KBM-7 (cell line): ENCODE measurements around the gene LDHB.
"Not testable (repeated sequence)": the region's sequence is repeated elsewhere in the genome, so short reads cannot be mapped to it uniquely, and the experiment has no call there.

Experiments used
- DNase-seq: peaks from one replicate; pipeline ENCODE4 v3.0.0-alpha.2; 2015
- in situ Hi-C: fragments of 300-500 bp; cut with MboI; formaldehyde crosslinking; loops from 2 replicates; pipeline ENCODE4 v1.14.3; 2020; ENCODE audit warnings: low sequenced_read_pairs, low pct_unique_long_range_greater_than_20kb, mixed read lengths

Gene LDHB

DNA sequence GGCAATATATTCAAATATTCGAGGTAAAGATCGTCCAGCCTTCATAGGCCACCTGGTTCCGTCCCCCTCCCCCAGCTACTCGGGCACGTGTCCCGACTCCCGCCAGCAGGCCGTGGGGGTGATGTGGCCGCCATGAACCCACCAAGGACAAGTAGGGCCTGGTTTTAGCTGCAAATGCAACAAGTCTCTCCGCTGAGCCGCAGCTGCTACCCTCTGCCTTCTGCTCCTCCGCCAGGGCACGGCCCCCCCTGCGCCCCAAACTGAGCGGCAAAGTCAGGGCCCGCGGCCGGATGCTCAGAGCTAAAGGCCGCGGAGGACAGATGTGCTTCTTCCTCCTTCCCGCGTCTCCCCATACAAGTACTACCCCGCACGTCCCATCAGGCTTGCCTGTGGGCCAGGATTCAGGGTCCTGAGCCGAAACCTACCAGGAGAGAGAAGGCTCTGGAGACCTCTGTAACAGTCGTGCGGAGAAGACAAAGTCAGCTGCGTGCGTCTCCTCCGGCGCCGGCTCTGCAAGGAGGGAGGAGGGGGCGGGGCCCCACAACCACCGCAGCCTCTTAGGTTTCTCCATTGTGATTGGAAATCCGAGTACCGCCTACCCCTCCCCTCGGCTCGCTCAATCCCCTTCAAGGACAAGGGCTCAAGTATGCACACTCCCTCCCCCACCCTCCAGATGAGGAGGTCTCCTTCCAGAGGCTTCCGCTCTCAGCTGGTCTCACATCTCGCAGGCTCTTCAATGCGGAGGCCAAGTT lies at the start of gene LDHB:
Gene LDHB (minus strand): TSS at position 517 of the 752 bp plus-strand sequence. CDS start 3,171 bp downstream, outside the sequence.
- in situ Hi-C loops: no loop called here
- peak; percentile 97 for DNase-seq

DNA sequence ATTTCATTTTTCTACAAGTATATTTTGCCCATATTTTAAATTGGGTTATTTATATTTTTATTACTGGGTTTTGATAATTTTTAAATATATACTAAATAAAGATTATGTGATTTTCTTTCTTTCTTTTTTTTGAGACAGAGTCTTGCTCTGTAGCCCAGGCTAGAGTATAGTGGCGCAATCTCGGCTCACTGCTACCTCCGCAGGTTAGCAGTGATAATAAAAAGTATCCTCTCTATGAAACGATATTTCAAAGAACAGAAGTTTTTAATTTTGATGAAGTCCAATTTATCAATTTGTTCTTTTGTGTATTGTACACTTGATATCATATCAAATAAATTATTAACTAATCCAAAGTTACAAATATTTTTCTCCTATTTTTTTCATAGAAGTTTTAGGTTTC lies 47.2 kb upstream of the LDHB start:
- no peak for DNase-seq
- in situ Hi-C loops: no loop called here

DNA sequence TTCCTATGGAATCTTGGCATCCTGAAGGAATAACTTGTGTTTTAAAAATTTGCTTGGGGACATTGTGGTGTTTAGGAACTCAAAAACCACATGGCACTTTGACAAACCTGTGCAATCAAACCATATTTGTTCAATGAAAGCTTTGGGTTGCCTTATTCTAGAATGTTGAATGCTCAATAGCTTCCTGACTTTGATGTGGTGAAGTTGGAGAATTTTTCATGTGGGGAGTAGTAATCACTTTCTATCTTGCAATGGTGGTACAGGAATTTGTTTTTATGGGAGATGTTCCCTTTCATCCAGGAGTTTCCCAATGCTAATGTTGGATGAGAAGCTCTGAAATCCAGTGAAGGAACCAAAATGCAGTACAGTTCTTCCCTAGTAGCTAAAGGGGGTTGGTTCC lies 42.2 kb upstream of the LDHB start:
- DNase-seq: no peak
- in situ Hi-C loops: no loop called here

DNA sequence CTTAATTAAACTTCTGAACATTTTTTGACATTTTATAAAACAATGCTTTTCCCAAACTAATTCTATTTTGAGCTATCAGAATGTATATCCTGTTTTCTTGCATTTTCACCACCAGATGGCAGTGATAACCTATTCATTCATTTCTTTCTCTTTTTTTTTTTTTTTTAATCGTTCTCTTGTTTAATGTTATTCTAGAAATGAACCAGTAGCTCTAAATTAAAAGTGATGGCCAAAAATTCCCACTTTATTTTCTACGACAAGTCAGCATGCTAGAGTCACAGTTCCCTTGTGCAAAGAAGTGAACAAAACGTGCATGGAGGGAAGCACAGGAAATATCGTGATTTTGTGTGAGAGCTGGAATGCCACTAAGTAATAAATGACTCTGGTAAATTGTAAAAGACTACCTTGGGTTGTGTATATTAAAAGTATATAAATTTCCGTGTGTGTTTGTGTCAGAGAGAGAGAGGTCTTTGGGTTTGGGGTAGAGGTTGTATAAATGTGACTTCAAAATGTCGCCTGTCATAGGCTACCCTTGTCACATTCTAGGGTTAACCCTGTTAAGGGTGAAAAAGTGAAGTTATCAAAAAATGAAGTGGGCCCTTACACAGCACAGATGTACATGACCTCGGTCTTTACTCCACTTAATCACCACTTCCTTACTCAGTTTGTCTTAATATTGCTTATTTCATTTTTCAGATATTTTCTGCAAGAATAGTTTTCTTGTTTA lies 40.4 kb upstream of the LDHB start:
- in situ Hi-C loops: no loop called here
- DNase-seq: peak; percentile 32

DNA sequence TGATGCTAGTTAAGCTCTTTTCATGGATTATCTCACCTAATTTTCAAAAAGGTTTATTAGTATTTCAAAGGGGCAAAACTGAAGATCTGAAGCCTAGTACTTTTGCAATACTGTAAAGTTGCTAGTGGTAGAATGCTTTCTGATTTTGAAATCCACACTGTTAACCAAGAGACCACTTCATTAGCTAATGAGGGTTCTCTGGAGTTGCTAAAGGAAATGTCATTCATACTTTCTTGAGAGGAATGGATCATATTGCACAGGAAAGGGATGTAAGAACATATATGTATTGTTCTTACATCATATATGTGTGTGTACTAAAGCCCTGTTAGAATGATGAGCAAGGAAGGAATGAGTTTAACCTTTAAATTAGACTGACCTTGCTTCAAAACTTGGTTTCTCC lies 39.0 kb upstream of the LDHB start:
- DNase-seq: no peak
- in situ Hi-C loops: no loop called here

DNA sequence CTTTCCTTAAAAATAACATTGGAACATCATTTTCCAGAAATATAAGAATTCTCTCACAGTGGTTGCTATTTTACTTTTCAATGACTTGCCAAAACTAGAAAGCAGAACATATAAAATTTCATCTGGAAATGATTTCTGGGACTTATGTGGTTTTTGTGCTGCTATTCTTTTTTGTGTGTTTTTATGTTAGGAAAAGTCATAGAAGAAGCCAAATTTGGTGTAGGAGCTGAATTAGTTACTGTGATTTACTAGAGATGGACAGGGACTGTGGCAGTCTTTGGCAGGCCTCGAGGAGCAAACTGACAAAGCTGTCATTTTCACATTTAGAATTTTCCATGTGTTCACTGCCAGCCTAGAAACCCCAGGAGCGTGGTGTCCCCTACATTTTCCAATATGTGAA lies 38.3 kb upstream of the LDHB start:
- in situ Hi-C loops: no loop called here
- no peak for DNase-seq

DNA sequence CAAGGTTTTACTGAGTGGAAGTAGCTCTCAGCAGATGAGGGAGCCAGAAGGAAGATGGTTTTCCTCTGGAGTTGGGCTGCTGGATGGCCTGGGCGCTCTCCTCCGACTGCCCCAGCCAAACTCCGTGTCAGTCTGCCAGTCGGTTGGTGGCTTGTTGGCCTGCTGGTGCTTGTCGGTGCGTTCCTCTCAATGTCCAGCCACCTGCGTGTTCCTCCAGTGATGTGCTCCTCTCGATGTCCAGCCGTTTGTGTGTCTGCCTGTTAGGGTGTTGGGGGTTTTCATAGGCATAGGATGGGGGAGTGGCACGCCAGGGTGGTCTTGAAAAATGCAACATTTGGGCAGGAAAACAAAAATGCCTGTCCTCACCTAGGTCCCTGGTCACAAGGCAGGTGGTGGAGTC lies 37.0 kb upstream of the LDHB start:
- in situ Hi-C loops: no loop called here
- no peak for DNase-seq

DNA sequence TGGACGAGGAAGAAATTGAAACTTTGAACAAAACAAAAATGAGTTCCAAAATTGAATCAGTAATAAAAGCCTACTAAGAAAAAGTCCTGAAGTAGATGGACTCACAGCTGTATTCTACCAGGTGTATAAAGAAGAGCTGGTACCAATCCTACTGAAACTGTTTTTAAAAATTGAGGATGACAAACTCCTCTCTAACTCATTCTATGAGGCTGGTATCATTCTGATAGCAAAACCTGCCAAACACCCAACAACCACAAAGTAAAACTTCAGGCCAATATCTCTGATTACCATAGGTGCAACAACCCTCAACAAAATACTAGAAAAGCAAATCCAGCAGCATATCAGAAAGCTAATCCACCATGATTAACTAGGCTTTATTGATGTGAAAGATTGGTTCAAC lies 33.9 kb upstream of the LDHB start:
- in situ Hi-C loops: no loop called here
- DNase-seq: no peak

DNA sequence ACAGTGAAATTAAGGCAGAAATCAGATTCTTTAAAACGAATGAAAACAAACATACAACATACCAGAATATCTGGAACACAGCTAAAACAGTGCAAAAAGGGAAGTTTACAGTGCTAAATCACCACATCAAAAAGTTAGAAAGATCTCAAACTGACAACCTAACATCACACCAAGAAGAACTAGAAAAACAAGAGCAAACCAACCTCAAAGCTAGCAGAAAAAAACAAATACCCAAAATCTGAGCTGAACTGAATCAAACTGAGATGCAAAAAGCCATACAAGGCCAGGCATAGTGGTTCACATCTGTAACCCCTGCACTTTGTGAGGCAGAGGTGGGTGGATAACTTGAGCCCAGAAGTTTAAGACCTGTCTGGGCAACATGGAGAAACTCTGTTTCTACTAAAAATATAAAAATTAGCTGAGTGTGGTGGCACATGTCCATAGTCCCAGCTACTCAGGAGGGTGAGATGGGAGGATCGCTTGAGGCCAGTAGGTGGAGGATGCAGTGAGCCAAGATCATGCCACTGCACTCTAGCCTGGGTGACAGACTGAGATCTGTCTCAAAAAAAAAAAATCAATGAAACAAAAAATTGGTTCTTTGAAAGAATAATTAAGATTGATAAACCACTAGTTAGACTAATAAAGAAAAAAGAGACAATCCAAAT lies 33.2 kb upstream of the LDHB start:
- in situ Hi-C loops: no loop called here
- DNase-seq: no peak

DNA sequence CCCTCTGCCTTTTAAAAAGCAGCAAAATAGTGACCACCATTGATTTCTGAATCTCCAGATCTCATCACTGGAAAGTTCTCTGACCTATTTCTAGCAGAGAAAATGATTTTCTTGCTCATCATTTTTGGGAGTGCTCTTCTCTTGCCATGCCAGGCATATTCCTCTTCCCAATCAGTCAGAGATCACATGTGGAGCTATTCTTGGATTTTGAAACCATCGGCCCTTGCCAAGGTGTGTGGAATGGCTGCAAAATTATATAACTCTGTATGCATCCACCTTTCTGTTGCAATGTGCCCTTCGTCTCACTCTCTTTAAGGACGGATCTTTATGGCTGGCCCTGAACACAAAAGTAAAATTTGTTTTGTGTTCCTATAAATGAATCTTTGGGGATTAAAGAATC lies 25.5 kb upstream of the LDHB start:
- in situ Hi-C loops: no loop called here
- no peak for DNase-seq

DNA sequence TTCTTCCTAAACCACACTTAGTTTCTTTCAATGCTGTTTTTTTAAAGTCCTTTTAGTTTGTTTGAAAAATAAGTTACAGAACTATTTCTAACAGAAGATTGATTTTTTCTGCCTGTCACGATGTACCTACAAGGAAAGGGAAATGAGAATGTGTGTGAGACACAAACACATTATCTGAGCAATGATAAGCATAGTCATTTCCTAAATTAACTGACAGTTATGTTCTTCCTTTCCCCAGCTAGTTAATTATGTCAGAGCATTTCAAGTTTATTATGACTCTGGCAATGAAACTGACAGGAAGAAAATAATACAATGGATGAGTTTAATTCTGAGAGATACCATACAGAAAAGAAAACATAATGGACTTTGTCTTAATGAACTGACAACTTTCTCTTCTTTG lies 21.3 kb upstream of the LDHB start:
- in situ Hi-C loops: no loop called here
- DNase-seq: peak; percentile 40

DNA sequence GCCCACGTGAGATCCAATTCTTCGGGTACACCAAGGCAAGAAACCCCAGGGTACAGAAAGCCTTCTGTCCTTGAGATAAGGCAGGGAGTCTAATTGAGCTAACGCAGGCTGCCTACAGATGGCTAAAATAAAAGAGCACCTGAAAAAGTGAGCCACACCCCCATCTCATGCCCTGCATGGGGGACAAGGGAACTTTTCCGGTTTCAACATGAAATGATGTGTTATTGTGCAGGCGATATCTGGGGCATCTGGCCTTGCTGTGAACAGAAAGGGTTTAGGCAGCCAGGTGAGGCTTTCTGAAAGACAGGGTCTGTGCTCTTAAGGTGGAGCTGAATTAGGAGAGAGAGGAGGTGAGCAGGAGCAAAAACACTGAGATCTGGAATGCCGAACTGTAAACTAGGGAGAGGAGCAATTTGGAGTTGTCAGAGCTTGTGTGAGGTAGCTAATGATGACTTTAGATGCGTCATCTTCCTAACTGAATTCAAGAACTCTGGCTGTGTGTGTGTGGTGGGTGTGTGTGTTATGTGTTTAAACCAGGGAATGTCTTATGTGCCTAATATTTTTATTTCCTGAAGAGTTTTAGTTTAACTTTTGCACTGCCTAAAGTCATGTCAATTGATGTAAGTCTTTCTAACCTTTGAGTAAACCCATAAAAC lies 20.1 kb upstream of the LDHB start:
- in situ Hi-C loops: no loop called here
- DNase-seq: no peak

DNA sequence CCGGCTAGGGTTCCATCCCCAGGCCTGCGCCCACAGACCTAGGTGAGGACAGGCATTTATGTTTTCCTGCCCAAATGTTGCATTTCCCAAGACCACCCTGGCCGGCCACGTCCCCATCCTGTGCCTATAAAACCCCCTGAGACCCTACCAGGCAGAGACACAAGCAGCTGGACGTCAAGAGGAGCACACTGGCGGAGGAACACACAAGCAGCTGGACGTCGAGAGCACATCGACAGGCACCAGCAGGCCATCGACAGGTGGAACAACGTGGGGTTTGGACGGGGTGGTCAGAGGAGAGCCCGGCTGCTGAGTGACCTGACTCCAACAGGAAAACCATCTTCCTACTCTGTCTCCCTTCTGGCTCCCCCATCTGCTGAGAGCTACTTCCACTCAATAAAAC lies 19.6 kb upstream of the LDHB start:
- in situ Hi-C loops: no loop called here
- DNase-seq: no peak

DNA sequence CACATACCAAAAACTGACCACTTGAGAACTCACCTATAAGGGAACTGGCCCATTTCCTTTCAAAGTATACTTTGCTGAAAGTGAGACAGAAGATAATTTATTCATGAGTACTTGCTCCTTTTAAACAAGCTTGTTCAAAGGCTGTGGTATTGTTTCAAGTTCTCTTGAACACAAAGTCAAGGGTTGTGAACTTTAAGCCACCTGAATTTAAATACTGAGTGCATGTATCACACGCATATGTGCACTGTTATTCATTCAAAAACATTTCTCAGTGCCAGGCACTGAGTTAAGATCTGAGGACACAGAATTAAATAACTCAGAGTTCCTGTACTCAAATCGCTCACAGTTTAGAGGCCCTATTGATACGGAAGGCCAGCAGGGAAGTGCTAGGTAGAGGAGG lies 19.1 kb upstream of the LDHB start:
- DNase-seq: no peak
- in situ Hi-C loops: no loop called here

DNA sequence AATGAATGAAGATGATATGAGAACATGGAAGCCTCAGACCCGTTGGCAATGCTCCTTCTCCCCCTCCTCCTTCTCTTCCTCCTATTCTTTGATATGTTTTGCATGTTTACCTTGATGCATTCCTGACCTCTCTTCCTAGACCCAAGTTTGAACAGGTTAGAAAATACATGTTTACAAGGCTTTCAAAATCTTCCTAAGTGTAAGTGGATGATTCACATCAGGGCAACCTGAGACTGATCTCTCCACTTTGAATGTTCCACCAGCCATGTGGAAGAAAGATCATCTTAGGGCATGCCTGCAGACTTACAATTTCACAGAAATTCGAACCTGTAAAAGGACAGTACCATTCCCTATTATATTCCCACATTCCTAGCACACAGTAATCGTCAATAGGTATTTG lies 18.0 kb upstream of the LDHB start:
- in situ Hi-C loops: no loop called here
- no peak for DNase-seq

DNA sequence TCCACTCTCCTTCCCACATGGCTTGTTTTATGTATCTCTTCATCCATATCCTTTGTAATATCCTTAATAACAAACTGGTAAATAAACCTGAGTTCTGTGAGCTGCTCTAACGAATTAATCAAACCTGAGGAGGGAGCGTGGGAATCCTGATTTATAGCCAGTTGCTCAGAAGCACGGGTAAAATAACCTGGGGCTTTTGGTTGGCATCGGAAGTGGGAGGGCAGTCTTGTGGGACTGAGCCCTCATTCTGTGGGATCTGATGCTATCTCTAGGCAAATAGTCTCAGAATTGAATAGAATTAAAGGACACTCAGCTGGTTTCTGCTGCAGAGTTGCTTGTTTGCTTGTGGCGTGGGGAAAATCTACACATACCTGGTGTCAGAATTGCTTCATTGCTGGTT lies 17.5 kb upstream of the LDHB start:
- DNase-seq: no peak
- in situ Hi-C loops: no loop called here

DNA sequence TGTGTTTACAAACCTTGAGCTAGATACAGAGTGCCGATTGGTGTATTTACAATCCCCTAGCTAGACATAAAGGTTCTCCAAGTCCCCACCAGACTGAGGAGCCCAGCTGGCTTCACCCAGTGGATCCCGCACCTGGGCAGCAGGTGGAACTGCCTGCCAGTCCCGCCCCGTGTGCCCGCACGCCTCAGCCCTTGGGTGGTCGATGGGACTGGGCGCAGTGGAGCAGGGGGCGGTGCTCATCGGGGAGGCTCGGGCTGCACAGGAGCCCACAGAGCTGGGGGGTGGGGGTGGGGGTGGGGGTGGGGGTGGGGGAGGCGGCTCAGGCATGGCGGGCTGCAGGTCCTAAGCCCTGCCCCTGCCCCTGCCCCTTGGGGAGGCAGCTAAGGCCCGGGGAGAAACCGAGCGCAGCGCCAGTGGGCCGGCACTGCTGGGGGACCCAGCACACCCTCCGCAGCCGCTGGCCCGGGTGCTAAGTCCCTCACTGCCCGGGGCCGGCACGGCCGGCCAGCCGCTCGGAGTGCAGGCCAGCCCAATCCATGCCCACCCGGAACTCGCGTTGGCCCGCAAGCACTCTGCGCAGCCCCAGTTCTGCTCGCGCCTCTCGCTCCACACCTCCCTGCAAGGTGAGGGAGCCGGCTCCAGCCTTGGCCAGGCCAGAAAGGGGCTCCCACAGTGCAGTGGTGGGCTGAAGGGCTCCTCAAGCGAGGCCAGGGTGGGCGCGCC lies 16.3 kb upstream of the LDHB start:
- in situ Hi-C loops, DNase-seq: not testable (repeated sequence)

DNA sequence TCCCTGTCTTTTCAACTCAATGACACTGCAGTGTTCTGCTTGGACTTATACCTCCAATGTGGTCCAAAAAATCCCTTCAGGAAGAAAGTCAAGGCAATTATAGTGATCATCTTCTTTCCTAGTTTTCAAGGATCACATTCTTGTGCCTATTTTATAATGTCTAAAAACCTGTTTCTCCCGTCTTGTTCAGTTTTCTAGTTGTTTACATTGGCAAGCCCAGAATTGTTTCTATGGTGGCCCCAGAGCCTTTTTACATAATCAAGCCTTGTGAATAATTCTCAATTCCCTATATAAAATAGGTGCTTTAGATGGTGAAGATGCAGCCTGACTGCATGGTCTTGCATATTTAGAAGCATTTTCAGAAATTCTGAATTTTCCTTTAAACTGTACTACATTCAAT lies 14.5 kb upstream of the LDHB start:
- DNase-seq: no peak
- in situ Hi-C loops: no loop called here

DNA sequence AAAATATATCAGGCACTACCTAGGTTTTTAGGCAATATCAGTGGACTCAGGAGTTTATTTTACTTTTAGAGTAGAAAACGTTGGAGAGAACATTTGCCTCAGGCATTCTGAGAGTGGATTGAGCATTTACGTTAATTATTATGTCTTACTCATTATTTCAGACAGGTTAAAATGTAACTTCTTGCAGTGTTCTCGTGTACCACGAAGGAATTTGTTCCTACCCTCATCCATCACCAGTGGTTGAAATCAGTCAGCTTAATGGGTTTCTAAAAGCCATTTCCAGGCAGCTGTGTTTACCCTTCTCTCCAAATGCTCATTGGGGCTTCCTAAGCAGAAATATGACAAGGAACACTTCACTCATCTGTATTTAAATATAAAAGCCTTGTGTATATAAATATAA lies 9.1 kb upstream of the LDHB start:
- DNase-seq: no peak
- in situ Hi-C loops: no loop called here
